IMR-90 (cell line): ENCODE data around the gene ADGRL3. TPM values are rescaled to one million over a fixed set of nuclear protein-coding genes. Genes with fewer than 3 reads are reported as not detected.

Experiments used
- ATAC-seq: fragments of 200-7000 bp; cut with Tn5 transposase; 2 replicates; pipeline ENCODE4 v1.9.1; 2020; ENCODE audit warnings: low read depth, mild to moderate bottlenecking, moderate library complexity
- BruUV-seq: library from RNA; stranded (reverse); fragments of 400-500 nt; replicated peaks from 2 replicates; lab custom pipeline; 2021; lab: Mats Ljungman, UMichigan
- CTCF ChIA-PET: fragments of 300-600 bp; formaldehyde crosslinking; extraction: SDS; loops from one replicate; lab custom pipeline; 2021; ENCODE audit warnings: antibody characterized with exemption; lab: Yijun Ruan, JAX
- POLR2A ChIA-PET: fragments of 300-600 bp; sonication (Branson Sonifier 250); formaldehyde crosslinking; loops from one replicate; lab custom pipeline; 2022; ENCODE audit warnings: antibody characterized with exemption; ENCODE audit not compliant: unreplicated experiment; lab: Charles Lee
- DNase-seq: peaks from one replicate; pipeline ENCODE4 v3.0.0; 2013
- H2AFZ ChIP-seq: replicated peaks from 2 replicates; pipeline ENCODE3; 2013; ENCODE audit warnings: low read length, mild to moderate bottlenecking; ENCODE audit not compliant: poor library complexity
- H2AK5ac ChIP-seq: 2 replicates; pipeline ENCODE4 v1.6.1; 2013; ENCODE audit warnings: low read depth, low read length, inconsistent platforms
- H2AK9ac ChIP-seq: replicated peaks from 2 replicates; pipeline ENCODE3; 2013; ENCODE audit warnings: mild to moderate bottlenecking, low read depth, low read length, moderate library complexity; ENCODE audit not compliant: poor library complexity
- H2BK120ac ChIP-seq: 2 replicates; pipeline ENCODE4 v1.6.1; 2013; ENCODE audit warnings: low read depth, low read length, inconsistent platforms
- H2BK15ac ChIP-seq: 3 replicates; pipeline ENCODE4 v1.6.1; 2013; ENCODE audit warnings: low read depth, low read length, inconsistent platforms
- H2BK20ac ChIP-seq: 2 replicates; pipeline ENCODE4 v1.6.1; 2013; ENCODE audit warnings: low read depth, mild to moderate bottlenecking, inconsistent platforms, low read length, moderate library complexity
- H2BK5ac ChIP-seq: 2 replicates; pipeline ENCODE4 v1.6.1; 2013; ENCODE audit warnings: mild to moderate bottlenecking, low read depth, low read length, inconsistent platforms; ENCODE audit not compliant: poor library complexity, severe bottlenecking
- H3K14ac ChIP-seq: replicated peaks from 2 replicates; pipeline ENCODE4 v1.6.1; 2013; ENCODE audit warnings: low read depth, low read length, inconsistent platforms
- H3K18ac ChIP-seq: 2 replicates; pipeline ENCODE4 v1.6.1; 2013; ENCODE audit warnings: low read depth, low read length, control low read depth
- H3K23ac ChIP-seq: 2 replicates; pipeline ENCODE4 v1.6.1; 2013; ENCODE audit warnings: low read depth, low read length, inconsistent platforms
- H3K27ac ChIP-seq: 2 replicates; pipeline ENCODE4 v1.5.1; 2013; ENCODE audit warnings: mild to moderate bottlenecking, control low read depth, low read length; ENCODE audit not compliant: insufficient read depth
- H3K27me3 ChIP-seq: 2 replicates; pipeline ENCODE4 v1.6.1; 2013; ENCODE audit warnings: low read length; ENCODE audit not compliant: control insufficient read depth, insufficient read depth
- H3K36me3 ChIP-seq: 2 replicates; pipeline ENCODE4 v1.6.1; 2013; ENCODE audit warnings: low read length, mixed read lengths; ENCODE audit not compliant: control insufficient read depth, insufficient read depth
- H3K4ac ChIP-seq: 2 replicates; pipeline ENCODE4 v1.6.1; 2013; ENCODE audit warnings: low read depth, low read length, inconsistent platforms
- H3K4me1 ChIP-seq: 2 replicates; pipeline ENCODE4 v1.6.1; 2013; ENCODE audit warnings: low read length, mixed read lengths; ENCODE audit not compliant: control insufficient read depth, insufficient read depth
- H3K4me2 ChIP-seq: 2 replicates; pipeline ENCODE4 v1.6.1; 2013; ENCODE audit warnings: low read depth, mild to moderate bottlenecking, control low read depth, low read length, moderate library complexity
- H3K4me3 ChIP-seq: 2 replicates; pipeline ENCODE4 v1.5.1; 2013; ENCODE audit warnings: low read depth, mild to moderate bottlenecking, control low read depth, low read length, moderate library complexity; ENCODE audit not compliant: insufficient read depth
- H3K56ac ChIP-seq: 2 replicates; pipeline ENCODE4 v1.6.1; 2013; ENCODE audit warnings: low read length, inconsistent platforms; ENCODE audit not compliant: insufficient read depth; ENCODE audit errors: extremely low read depth
- H3K79me1 ChIP-seq, 2 experiments: 2 replicates each; pipeline ENCODE4 v1.6.1; 2013; ENCODE audit warnings: low read length in 2 of 2, inconsistent platforms in 1 of 2, low read depth in 1 of 2
- H3K9ac ChIP-seq: 2 replicates; pipeline ENCODE4 v1.6.1; 2013; ENCODE audit warnings: low read depth, low read length, control low read depth
- H3K9me1 ChIP-seq: 2 replicates; pipeline ENCODE4 v1.6.1; 2013; ENCODE audit warnings: low read length, inconsistent platforms; ENCODE audit not compliant: insufficient read depth
- H3K9me3 ChIP-seq: 2 replicates; pipeline ENCODE4 v1.6.1; 2013; ENCODE audit warnings: low read length; ENCODE audit not compliant: control insufficient read depth, insufficient read depth
- H4K20me1 ChIP-seq: 2 replicates; pipeline ENCODE4 v1.6.1; 2013; ENCODE audit warnings: low read length, inconsistent platforms; ENCODE audit not compliant: insufficient read depth
- H4K5ac ChIP-seq: 2 replicates; pipeline ENCODE4 v1.6.1; 2013; ENCODE audit warnings: mild to moderate bottlenecking, low read depth, low read length, control low read depth
- H4K8ac ChIP-seq, 2 experiments: 2 replicates each; pipeline ENCODE4 v1.6.1; 2013; ENCODE audit warnings: low read depth in 2 of 2, low read length in 2 of 2, control low read depth in 1 of 2, inconsistent platforms in 1 of 2
- H4K91ac ChIP-seq: 2 replicates; pipeline ENCODE4 v1.6.1; 2013; ENCODE audit warnings: low read depth, low read length, inconsistent platforms; ENCODE audit not compliant: insufficient read depth
- BHLHE40 ChIP-seq: fragments of 150-350 bp; IDR thresholded peaks from 2 replicates; pipeline ENCODE4 v1.6.1; 2016; ENCODE audit warnings: mild to moderate bottlenecking, low read depth, low read length
- CEBPB ChIP-seq: IDR thresholded peaks from 2 replicates; pipeline ENCODE4 v1.6.1; 2012; ENCODE audit warnings: low read depth, low read length, improper control_type of control experiment
- CHD1 ChIP-seq: IDR thresholded peaks from 2 replicates; pipeline ENCODE4 v1.6.1; 2012; ENCODE audit warnings: low read depth, low read length, improper control_type of control experiment
- CTCF ChIP-seq: conservative IDR thresholded peaks from 2 replicates; pipeline ENCODE4 v1.5.1; 2012; ENCODE audit warnings: mild to moderate bottlenecking, low read depth, low read length, improper control_type of control experiment
- ELK1 ChIP-seq: fragments of 150-350 bp; IDR thresholded peaks from 2 replicates; pipeline ENCODE4 v1.6.1; 2016; ENCODE audit warnings: low read depth, mild to moderate bottlenecking, low read length, moderate library complexity, borderline replicate concordance
- FOS ChIP-seq: fragments of 150-350 bp; IDR thresholded peaks from 2 replicates; pipeline ENCODE4 v1.6.1; 2016; ENCODE audit warnings: low read depth, low read length
- MAFK ChIP-seq: IDR thresholded peaks from 2 replicates; pipeline ENCODE4 v1.6.1; 2012; ENCODE audit warnings: low read depth, low read length, improper control_type of control experiment
- MAZ ChIP-seq: IDR thresholded peaks from 2 replicates; pipeline ENCODE4 v1.6.1; 2012; ENCODE audit warnings: low read depth, mild to moderate bottlenecking, low read length, improper control_type of control experiment, moderate library complexity, borderline replicate concordance
- MXI1 ChIP-seq: IDR thresholded peaks from 2 replicates; pipeline ENCODE4 v1.6.1; 2012; ENCODE audit warnings: low read depth, mild to moderate bottlenecking, low read length, moderate library complexity, borderline replicate concordance
- NFE2L2 ChIP-seq: fragments of 150-350 bp; IDR thresholded peaks from 2 replicates; pipeline ENCODE4 v1.6.1; 2016; ENCODE audit warnings: low read depth, mild to moderate bottlenecking, low read length
- POLR2A ChIP-seq: IDR thresholded peaks from 2 replicates; pipeline ENCODE4 v1.6.1; 2012; ENCODE audit warnings: mild to moderate bottlenecking, low read depth, low read length
- RAD21 ChIP-seq: IDR thresholded peaks from 2 replicates; pipeline ENCODE4 v1.6.1; 2012; ENCODE audit warnings: low read length, improper control_type of control experiment
- RCOR1 ChIP-seq: IDR thresholded peaks from 2 replicates; pipeline ENCODE4 v1.6.1; 2012; ENCODE audit warnings: mild to moderate bottlenecking, low read length, improper control_type of control experiment; ENCODE audit not compliant: insufficient replicate concordance
- RFX5 ChIP-seq: IDR thresholded peaks from 2 replicates; pipeline ENCODE4 v1.8.0; 2012; ENCODE audit warnings: low read depth, mild to moderate bottlenecking, low read length, moderate library complexity
- SMC3 ChIP-seq: fragments of 150-350 bp; IDR thresholded peaks from 2 replicates; pipeline ENCODE4 v1.6.1; 2016; ENCODE audit warnings: low read depth, mild to moderate bottlenecking, antibody characterized with exemption, low read length, moderate library complexity
- USF2 ChIP-seq: fragments of 150-350 bp; IDR thresholded peaks from 2 replicates; pipeline ENCODE4 v1.6.1; 2017; ENCODE audit warnings: mild to moderate bottlenecking, antibody characterized with exemption, low read length, low read depth
- dilution Hi-C: fragments of 300-500 bp; cut with HindIII; formaldehyde crosslinking; loops from one replicate; pipeline ENCODE4 v1.14.3; 2018; ENCODE audit warnings: low sequenced_read_pairs; ENCODE audit not compliant: unreplicated experiment
- in situ Hi-C: fragments of 300-500 bp; cut with MboI; formaldehyde crosslinking; loops from 3 replicates; pipeline ENCODE4 v1.14.3; 2019; ENCODE audit warnings: low sequenced_read_pairs, inconsistent platforms, mixed read lengths
- intact Hi-C: fragments of 100-400 bp; cut with micrococcal nuclease; formaldehyde crosslinking; loops from 2 replicates; pipeline ENCODE4 v1.10.0; 2022
- polyA plus RNA-seq, 3 experiments: library from polyadenylated mRNA; depleted of rRNA; stranded (reverse); fragments of >200 nt; gene quantifications; 2 replicates each; pipeline ENCODE4 v1.2.3, GENCODE V29; 2012; ENCODE audit warnings: low replicate concordance in 1 of 3
- total RNA-seq: library from RNA; depleted of rRNA; stranded (reverse); fragments of >200 nt; gene quantifications from 2 replicates; pipeline ENCODE4 v1.2.3, GENCODE V29; 2012

ADGRL3 gene
- total and polyA plus RNA-seq, 2 of the 4 experiments (the other 2 are of a cell fraction), result 0.46 to 2.5 TPM

- ChIA-PET POLR2A (no interaction called here), CTCF (no interaction called here)
- no peaks in the 10 kb centered on the region for H3K4me1 ChIP-seq
- DNase-seq (no peak), ATAC-seq (no peak)
- TF ChIP-seq MAZ, result no peak
- TF ChIP-seq CTCF, result no peak
- TF ChIP-seq RAD21, result no peak
- no peak for TF ChIP-seq MAFK
- TF ChIP-seq NFE2L2, result no peak
- TF ChIP-seq MXI1, result no peak
- TF ChIP-seq CEBPB, result no peak
- no peak for TF ChIP-seq RFX5
- TF ChIP-seq RCOR1, result no peak
- TF ChIP-seq CHD1, result no peak
- no peak for TF ChIP-seq SMC3
- TF ChIP-seq POLR2A, result no peak
- no peak for TF ChIP-seq BHLHE40
- TF ChIP-seq FOS, result no peak
- TF ChIP-seq USF2, result no peak
- no peak for TF ChIP-seq ELK1
- H3K27me3 ChIP-seq, result no peaks in the 10 kb centered on the region
- H2AK5ac ChIP-seq, result no peak overlapping the region
- no peak overlapping the region for H4K91ac ChIP-seq
- no peaks in the 10 kb centered on the region for H3K79me1 ChIP-seq
- no peak overlapping the region for H2BK5ac ChIP-seq
- no peak overlapping the region for H3K27ac ChIP-seq
- no peak overlapping the region for H3K4me3 ChIP-seq
- H3K56ac ChIP-seq, result no peak overlapping the region
- no TSS peak for BruUV-seq
- no peak overlapping the region for H4K8ac ChIP-seq
- H3K4me2 ChIP-seq, result no peak overlapping the region
- no peak overlapping the region for H2BK15ac ChIP-seq
- no peak overlapping the region for H2AK9ac ChIP-seq
- no peaks in the 10 kb centered on the region for H3K9me1 ChIP-seq
- dilution Hi-C loops, result no loop called here
- no peak overlapping the region for H2BK120ac ChIP-seq
- H3K18ac ChIP-seq, result no peak overlapping the region
- no peak overlapping the region for H4K5ac ChIP-seq
- H2AFZ ChIP-seq, result no peak overlapping the region
- no peak overlapping the region for H3K23ac ChIP-seq
- H3K4ac ChIP-seq, result no peak overlapping the region
- H3K14ac ChIP-seq, result no peak overlapping the region
- H3K9me3 ChIP-seq, result no peaks in the 10 kb centered on the region
- intact Hi-C loops, result no loop called here
- no peak overlapping the region for H2BK20ac ChIP-seq
- H3K36me3 ChIP-seq, result no peaks in the 10 kb centered on the region
- no peaks in the 10 kb centered on the region for H4K20me1 ChIP-seq
- H3K9ac ChIP-seq, result no peak overlapping the region
- in situ Hi-C loops, result no loop called here
Observed at GRCh38 chr4:62119195-62119594, 919.1 kb downstream of the ADGRL3 start.
